HG03039 (cell line): Measurements from ENCODE around the gene EIPR1.

Experiments used
- ATAC-seq: cut with Tn5 transposase; IDR thresholded peaks from one replicate; pipeline ENCODE4 v1.9.1; 2021; ENCODE audit warnings: mild to moderate bottlenecking, moderate library complexity; ENCODE audit not compliant: unreplicated experiment

EIPR1 gene

GRCh38 chr2:3309496-3310355 lies 67.9 kb downstream of the EIPR1 start:
- no peak for ATAC-seq

GRCh38 chr2:3307901-3308300 lies 69.7 kb downstream of the EIPR1 start:
- no peak for ATAC-seq

GRCh38 chr2:3307236-3307635 lies 70.4 kb downstream of the EIPR1 start:
- ATAC-seq = no peak

GRCh38 chr2:3305952-3306351 lies 71.7 kb downstream of the EIPR1 start:
- ATAC-seq = no peak

GRCh38 chr2:3305431-3305830 lies 72.2 kb downstream of the EIPR1 start:
- no peak for ATAC-seq

GRCh38 chr2:3303583-3304406 lies 73.8 kb downstream of the EIPR1 start:
- ATAC-seq = peak; percentile 98

- peak; percentile 20 for ATAC-seq
Measured at GRCh38 chr2:3302751-3303582, 74.7 kb downstream of the EIPR1 start.

- ATAC-seq = no peak
Measured at GRCh38 chr2:3302421-3302750, 75.2 kb downstream of the EIPR1 start.

- no peak for ATAC-seq
Measured at GRCh38 chr2:3301001-3301400, 76.6 kb downstream of the EIPR1 start.

- ATAC-seq = no peak
Measured at GRCh38 chr2:3300224-3300995, 77.2 kb downstream of the EIPR1 start.

GRCh38 chr2:3299703-3300102 lies 77.9 kb downstream of the EIPR1 start:
- ATAC-seq = no peak

GRCh38 chr2:3299130-3299529 lies 78.5 kb downstream of the EIPR1 start:
- no peak for ATAC-seq

- no peak for ATAC-seq
Measured at GRCh38 chr2:3298191-3298590, 79.4 kb downstream of the EIPR1 start.

GRCh38 chr2:3297523-3297922 lies 80.1 kb downstream of the EIPR1 start:
- ATAC-seq = no peak

GRCh38 chr2:3296182-3296972 lies 81.2 kb downstream of the EIPR1 start:
- ATAC-seq = no peak

- no peak for ATAC-seq
Measured at GRCh38 chr2:3294493-3294892, 83.1 kb downstream of the EIPR1 start.

GRCh38 chr2:3294069-3294468 lies 83.5 kb downstream of the EIPR1 start:
- no peak for ATAC-seq

GRCh38 chr2:3293221-3293620 lies 84.4 kb downstream of the EIPR1 start:
- no peak for ATAC-seq

GRCh38 chr2:3292416-3292815 lies 85.2 kb downstream of the EIPR1 start:
- no peak for ATAC-seq

GRCh38 chr2:3291750-3292149 lies 85.9 kb downstream of the EIPR1 start:
- ATAC-seq = no peak
